GM18909 (cell line): ENCODE results near the gene AOPEP.

ENCODE experiments used
- ATAC-seq: cut with Tn5 transposase; IDR thresholded peaks from one replicate; pipeline ENCODE4 v1.9.1; 2021; ENCODE audit warnings: mild to moderate bottlenecking; ENCODE audit not compliant: unreplicated experiment, poor library complexity

AOPEP gene

GRCh38 chr9:95022657-95023056 is 296.2 kb downstream of the AOPEP start:
- no peak for ATAC-seq

GRCh38 chr9:95023217-95024003 is 296.9 kb downstream of the AOPEP start:
- no peak for ATAC-seq

- ATAC-seq, result no peak
These were observed 297.7 kb downstream of the AOPEP start for GRCh38 chr9:95024097-95024671.

DNA sequence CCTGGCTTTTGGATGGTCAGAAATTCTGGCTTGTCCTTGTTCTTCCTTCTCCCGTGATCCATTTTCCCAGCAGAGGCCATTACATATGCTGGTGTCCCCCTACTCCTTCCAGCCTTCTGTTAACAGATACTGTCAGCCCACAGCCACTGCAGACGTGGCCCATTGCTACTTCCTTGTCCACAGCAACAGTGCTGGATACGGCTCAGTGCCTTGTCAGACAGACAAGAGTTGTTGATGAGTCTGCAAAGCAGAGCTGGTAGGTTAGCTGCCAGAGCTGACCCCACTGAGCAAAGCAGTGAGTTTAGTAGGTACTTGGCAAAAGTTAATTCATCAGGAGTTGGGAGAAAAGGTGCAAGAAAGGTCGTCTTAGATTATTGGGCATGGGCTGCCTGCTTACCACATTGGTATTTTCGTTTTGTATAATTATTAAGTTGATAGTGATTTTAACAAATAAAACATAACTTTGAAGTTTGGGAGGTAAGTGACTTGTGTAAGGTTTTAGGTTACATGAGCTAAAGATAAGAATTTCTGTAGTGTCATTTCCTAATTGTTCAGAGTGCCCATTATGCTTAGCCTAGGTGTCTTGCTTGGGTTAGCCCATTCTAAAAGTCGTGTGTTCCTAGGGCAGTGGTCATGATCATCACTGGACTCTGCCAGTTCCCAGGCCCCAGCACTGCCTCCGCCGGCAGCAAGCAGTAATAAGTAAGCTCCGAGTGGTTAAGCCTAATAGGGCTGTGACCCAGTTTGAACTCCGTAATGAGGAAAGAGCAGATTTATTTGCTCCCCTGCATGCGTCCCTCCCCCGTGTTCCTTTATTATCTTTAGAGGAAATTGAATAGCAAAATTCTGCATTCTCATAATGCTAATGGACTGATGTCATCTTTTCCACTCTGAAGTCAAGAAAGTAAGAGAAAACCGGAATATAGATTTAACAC is 299.0 kb downstream of the AOPEP start:
- no peak for ATAC-seq

DNA sequence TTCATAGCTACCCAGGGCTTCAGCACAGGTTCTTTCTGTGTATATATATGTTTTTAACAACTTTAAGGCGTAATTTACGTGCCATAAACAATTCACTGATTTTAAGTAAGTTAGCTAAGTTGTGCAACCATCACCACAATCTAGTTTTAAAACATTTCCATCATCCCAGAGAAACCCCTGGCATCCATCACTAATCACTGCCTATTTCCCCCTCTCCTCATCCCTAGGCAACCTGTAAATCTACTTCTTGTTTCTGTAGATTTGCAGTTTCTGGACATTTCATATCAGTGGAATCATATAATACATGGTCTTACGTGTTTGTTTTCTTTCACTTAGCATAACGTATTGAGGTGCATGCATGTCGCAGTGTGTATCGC is 299.6 kb downstream of the AOPEP start:
- no peak for ATAC-seq

DNA sequence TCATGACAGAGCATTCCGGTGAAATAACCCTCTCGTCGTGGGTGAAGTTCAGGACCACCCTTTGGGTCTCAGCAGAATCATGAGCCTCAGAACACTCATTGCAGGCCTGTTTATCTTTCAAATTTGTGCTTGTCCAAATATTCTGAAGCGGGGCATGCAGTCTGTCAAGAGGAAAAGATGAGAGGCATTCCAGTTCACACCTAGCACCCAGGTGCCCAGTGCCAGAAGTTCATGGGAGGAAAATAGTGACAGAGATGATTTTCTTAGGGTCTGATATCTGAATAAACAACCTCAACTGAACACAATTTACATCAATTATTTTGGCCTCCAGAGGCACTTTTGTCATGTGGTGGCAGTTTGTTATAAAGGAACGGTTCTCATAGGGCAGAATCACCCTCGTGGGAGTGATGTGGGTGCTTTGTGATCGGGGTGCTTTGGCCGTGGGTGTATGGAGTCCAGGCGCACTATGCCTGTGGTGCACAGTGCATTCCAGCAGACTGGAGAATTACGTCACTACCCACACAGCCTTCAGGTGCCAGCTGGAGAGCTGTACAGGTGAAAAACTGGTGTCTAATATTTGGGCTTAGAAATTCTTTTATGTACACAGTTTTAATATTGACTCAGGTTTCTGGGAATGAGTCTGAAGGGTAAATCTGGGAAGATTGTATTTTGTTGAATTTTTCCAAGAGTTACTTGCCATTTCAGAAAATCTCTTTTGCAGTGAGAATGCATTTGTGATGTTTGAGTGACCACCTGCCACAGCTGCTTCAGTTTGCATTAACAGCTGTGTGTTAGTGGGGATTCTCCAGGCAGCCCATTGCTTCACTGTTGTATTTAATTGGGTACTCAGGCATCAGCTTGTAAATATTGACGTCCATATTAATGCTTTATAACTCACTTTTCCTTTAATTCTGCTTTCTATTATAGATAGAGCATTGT is 301.7 kb downstream of the AOPEP start:
- no peak for ATAC-seq

DNA sequence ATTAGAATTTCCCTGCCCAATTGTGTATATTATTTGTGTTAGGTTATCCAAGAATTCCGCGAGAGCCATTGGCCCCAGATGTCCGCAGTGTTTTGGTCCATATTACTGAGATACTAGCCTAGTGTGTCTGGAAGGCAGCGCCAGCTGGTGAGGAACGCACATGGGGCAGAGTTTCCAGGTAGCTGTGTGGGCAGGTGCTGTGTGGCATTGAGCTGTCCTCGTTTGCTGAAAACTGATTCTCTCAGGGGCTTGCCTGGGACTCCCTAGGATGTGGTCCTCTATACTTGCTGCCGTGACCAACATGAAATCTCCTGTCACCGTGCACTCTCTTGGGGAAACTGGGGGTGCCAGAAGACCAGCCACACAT is 302.3 kb downstream of the AOPEP start:
- ATAC-seq, result no peak

DNA sequence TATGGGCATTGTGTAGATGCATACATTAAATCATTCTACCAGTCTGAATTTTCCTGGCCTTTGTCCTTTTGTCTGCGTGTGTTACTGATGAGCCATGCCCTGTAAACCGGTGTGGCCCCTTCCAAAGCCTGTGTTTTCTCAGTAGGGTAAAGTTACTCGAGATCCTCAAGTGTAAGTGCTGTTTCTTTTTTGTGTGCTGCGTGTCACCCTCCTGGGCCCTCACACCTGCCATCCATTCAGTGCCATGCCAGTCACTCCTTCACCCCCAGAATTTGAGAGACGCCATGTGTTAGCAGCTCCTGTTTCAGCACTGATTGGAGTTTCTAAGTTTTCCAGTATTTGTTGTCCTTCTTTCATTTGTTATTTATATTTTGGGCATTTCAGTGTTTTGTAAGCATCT is 302.8 kb downstream of the AOPEP start:
- no peak for ATAC-seq

DNA sequence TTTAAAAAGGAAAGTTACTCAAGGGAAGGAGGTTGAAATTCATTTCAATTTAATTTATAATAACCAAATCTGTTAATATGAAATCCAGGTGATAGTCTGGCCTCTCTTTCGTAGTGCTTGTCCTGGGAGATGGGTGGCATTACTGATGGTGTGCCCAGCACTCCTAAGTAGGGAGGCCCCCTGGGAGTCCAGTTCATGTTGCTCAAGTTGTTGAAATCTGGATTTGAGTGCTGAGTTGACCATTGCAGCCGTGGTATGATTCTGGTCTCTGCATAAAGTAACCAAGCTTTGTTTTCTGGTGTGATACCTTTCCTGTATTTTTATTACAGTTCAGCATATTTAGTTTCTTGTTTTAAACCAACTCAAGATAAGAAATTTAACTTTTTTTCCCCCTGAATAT is 303.2 kb downstream of the AOPEP start:
- ATAC-seq, result no peak

DNA sequence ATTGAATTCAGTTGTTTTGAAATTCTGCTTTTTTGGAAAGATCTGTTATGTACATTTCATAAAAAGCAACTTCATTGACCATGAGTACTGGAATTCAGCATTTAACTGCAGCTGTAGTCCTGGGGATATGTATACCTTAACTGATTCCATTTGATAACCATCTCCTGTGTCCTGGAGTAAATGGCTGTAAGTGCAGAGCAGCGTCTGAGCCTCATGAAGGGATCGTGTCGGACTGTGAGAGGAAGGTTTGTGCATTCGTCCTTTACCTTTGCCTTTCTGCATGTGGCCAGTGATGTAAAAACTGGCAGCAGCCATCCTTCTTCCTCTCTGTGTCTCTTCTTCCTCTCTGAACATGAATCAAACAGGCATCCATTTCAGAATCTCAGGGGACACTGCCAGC is 303.8 kb downstream of the AOPEP start:
- ATAC-seq, result no peak

- no peak for ATAC-seq
These were observed 304.6 kb downstream of the AOPEP start for GRCh38 chr9:95030920-95031642.

DNA sequence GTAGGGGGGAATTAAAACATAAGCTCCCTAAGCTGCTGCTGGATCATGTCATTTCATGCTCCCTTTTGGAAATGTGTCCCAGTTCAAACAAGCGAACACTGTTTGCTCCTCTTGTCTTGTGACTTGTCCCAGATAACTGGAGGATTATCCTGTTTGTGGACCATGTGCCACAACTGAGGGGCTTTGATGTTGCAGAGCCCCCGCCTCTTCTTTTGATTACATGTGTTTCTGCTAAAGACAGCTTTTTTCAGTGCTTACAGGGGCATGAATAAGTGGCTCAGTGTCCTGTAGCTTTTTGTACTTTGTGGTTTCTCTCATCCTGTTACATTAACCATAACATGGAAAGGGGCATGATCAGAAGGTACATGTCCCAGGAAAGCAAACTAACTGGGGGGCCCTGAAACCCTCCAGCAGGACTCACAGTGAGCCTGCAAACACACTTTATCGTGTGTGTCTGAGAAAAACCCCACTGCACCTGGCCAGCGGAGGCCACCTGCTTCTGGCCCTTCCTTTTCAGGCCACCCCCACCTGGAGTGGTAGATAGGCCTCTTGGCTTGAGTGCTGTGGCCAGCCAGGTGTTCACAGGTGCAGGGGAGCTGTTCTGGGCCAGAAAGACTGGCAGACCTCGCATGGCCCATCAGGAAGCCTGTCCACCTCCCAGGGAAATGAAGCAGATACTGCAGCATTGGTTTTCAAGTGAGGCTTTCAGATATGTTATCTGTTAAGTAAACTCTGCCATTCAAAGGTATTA is 305.4 kb downstream of the AOPEP start:
- ATAC-seq, result no peak

DNA sequence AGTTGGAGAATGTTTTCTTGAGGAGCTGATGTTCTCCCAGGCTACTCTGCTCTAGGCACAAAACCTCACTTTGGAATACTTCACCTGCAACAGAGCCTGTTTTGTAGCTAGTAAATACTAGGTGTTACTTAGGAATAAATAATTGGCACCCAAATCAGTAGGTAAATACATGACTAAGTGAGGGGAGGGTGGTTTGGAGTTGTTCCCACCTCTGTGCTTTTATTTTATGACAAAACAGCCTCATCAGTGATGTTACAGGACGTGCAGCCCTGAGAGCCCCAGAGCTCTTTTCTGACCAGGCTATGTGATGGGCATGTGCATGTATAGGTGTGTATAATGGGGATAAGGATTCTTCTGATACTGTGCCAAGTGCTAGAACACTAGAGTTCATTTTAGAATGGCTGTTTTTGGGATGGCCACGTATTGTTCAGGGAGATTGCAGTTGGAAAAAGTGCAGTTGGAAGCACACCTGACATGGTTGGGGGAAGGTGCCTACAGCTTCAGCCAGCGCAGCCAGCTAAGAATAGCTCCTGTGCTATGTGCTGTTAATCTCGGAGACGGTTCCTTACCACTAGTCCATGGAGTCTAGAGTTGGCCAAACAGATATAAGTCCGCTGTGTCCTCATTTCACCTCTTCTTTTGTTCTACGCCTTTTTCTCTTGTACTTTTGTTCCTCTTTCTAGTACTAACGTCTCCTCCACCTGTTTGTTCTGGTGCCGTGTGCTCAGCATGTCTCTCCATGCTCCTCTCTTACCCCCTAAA is 306.3 kb downstream of the AOPEP start:
- ATAC-seq, result no peak

DNA sequence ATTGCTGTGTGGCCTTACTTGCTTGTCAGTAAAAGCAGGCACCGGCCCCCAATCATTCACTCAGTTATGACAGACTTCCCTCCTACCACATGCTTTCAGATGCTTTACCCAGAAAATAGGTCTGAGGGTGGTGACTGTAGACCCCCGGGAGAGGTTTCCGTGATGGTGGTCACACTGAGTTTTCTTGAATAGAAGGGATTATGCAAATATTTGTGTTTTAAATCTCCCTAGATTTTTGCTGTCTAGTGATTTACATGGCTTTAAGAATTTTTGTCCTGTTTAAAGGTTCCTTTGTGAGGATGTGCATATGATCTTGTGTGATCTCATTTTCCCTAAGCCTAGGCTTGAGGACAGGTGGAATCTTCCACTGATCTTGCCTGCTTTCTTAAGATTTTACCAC is 309.3 kb downstream of the AOPEP start:
- no peak for ATAC-seq

DNA sequence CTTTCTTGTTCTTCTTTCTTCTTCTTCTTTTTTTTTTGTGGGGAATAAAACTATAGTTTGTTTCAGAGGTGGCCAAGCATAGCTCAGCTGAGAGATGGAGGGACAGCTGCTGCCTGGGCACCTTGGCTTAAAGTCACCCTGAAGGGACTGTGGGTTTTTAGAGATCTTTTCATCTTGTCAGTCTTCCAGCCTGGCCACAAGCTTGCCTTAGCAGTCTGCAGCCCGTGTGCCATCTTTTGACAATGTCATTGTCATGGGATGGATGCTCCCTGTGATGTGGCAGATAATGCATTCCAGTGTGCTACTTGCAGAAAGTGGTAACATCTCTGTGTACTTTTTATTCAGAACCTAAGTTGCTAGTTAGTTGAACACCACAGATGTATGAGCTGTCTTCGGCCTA is 310.2 kb downstream of the AOPEP start:
- ATAC-seq, result no peak

DNA sequence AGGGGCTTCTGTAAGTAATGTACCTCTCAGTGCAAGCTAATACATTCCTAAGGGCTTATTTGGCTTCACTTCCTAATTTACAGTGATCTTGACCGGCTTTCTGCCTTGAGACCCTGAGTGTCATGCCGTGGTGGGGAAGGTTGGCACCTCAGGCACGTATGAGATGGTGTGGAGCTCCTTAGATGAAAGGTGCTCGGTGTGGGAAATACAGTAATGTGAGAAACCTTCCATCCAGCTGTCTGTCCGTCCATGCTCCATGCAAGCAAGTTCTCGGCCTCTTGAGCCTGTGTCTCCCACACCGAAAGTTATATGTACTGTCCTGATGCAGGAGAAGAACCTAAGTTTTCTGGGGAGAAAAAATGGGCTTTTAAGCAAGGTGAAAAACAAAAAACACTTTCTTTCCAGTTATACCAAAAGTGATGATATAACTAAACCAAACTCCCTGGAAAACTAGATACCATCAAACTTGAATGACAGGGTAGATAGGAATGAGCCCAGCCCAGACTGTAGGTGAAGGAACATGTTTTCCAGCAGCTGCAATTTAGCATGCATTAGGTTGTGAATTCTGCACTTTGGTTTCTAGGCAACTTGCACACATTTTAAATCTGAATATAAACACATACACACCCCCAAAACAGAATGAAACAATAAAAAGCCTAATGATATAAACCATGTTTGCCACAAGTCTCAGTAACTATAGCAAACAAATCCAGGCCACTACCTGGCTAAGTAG is 311.5 kb downstream of the AOPEP start:
- no peak for ATAC-seq

GRCh38 chr9:95038666-95039065 is 312.2 kb downstream of the AOPEP start:
- ATAC-seq, result no peak
